Activated naive CD8-positive, alpha-beta T cell (primary cell): ENCODE measurements around the gene PDE4D.
"Not testable (repeated sequence)": the region's sequence is repeated elsewhere in the genome, so short reads cannot be mapped to it uniquely, and the experiment has no call there.

Experiments used
- H3K27ac Mint-ChIP-seq: one replicate; pipeline ENCODE4 v1.8.0; 2021; ENCODE audit warnings: mixed read lengths
- H3K27me3 Mint-ChIP-seq: one replicate; pipeline ENCODE4 v1.8.0; 2021; ENCODE audit warnings: mixed read lengths
- H3K36me3 Mint-ChIP-seq: one replicate; pipeline ENCODE4 v1.8.0; 2021; ENCODE audit warnings: mixed read lengths
- H3K4me1 Mint-ChIP-seq: one replicate; pipeline ENCODE4 v1.8.0; 2021; ENCODE audit warnings: low read depth, mixed read lengths
- H3K4me3 Mint-ChIP-seq: one replicate; pipeline ENCODE4 v1.8.0; 2021; ENCODE audit warnings: mild to moderate bottlenecking, mixed read lengths
- H3K9me3 Mint-ChIP-seq: one replicate; pipeline ENCODE4 v1.8.0; 2021; ENCODE audit warnings: low read depth, mixed read lengths

PDE4D gene

DNA sequence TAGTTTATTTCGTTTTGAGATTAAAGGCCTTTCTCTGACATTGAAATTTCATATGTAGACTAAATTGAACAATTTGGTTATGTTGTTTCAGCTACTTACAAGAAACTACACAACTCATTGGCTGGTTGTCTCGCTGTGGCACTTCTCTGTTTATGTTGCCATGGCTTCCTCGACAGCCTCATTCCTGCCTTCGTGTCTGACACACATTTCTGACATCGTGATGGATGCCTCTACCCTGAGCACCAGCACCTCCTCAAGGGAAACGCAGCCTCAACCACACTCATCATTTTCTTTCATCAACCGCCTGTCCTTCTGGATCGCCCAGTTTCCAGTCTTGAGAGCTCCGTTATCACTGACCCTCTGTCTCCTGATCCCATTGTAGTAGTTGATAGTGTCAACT, 562.8 kb downstream of the PDE4D start:
- H3K27me3 Mint-ChIP-seq: peaks cover 1% of the 10 kb centered on the region
- H3K27ac Mint-ChIP-seq: no peak overlapping the region
- no peaks in the 10 kb centered on the region for H3K9me3 Mint-ChIP-seq
- H3K36me3 Mint-ChIP-seq: no peaks in the 10 kb centered on the region
- no peak overlapping the region for H3K4me3 Mint-ChIP-seq
- H3K4me1 Mint-ChIP-seq: no peaks in the 10 kb centered on the region

DNA sequence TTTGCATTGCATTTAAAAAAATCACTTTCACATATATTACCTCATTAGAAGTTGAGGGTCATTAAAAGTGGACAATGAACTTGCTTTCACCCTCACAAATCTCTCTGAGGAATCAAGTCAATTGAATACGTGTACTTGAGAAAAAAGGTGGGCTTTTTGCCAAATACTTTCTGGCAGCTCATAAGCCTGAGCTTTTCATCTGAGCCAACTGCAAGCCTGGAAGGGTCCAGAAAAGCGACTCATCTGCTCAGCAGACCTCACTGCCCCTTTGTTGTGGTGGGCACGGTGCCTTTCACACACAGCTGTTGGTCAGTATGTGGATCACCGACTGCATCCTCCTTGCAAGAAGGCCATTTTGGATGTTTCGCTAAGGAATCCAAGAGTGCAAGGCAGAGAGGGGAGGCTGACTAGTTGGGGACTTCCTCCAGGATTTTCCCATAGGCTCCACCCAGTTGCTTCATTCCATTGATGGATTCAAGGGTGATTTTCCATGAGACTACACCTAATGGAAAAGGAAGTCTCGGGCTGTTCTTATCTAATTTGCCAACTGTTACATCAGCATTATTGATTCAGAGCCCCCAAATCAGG, 564.7 kb downstream of the PDE4D start:
- H3K4me3 Mint-ChIP-seq: no peak overlapping the region
- no peaks in the 10 kb centered on the region for H3K9me3 Mint-ChIP-seq
- peaks cover 1% of the 10 kb centered on the region for H3K27me3 Mint-ChIP-seq
- H3K4me1 Mint-ChIP-seq: no peaks in the 10 kb centered on the region
- no peaks in the 10 kb centered on the region for H3K36me3 Mint-ChIP-seq
- no peak overlapping the region for H3K27ac Mint-ChIP-seq

DNA sequence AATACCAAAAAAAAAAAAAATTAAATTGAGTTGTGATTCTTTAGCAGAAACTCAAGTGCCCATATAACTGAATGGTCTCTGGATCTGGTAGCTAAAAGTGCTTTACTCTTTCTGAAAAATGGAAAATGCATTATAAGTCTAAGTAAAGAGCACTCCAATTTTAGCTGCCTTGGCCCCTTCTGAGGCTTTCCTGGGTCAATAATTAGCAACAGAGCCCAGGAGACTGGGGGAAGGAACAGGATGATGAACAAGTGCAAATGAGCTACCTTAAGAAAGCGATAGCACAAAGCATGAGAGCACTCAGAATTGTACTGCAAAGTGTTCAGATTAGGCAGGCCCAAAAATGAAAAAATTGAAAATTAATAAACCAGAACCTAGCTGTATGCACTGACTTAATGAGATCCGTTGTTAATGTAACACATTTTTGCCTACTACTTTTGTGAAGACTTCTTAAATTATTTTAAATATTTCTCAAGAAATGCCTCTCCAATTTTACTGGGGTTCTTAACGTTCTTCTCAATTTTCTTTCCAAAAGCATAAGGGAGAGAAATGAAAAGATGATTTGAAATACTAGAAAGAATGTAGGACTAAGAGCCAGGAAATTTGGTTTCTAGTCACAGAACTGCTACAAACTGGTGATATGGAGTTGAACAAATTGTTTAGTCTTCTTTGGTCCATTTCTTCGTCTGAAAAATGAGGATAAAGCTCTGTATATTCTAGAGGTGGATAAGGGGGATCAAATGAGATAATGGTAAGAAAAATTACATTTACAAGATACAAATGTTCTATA, 566.1 kb downstream of the PDE4D start:
- no peaks in the 10 kb centered on the region for H3K9me3 Mint-ChIP-seq
- no peaks in the 10 kb centered on the region for H3K36me3 Mint-ChIP-seq
- peaks cover 1% of the 10 kb centered on the region for H3K27me3 Mint-ChIP-seq
- no peak overlapping the region for H3K27ac Mint-ChIP-seq
- no peaks in the 10 kb centered on the region for H3K4me1 Mint-ChIP-seq
- no peak overlapping the region for H3K4me3 Mint-ChIP-seq

DNA sequence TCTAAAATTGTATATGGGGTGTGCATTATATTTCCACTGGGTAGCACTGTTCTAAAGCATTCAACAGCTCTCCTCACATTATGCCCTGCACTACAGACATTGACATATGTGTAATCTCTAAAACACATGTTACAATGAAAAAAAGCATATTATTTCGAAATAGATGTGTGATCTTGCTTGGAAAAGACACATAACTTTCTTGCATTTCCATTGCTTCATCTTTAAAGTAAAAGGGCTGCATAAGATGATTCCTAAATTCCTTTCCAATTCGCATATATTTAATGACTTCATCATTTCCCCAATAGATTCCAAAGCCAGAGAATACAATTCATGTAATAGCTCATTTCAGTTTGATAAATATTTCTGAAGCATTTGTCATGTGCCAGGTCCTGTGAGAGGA, 566.9 kb downstream of the PDE4D start:
- Mint-ChIP-seq H3K4me1 (no peaks in the 10 kb centered on the region), H3K27ac (no peak overlapping the region)

DNA sequence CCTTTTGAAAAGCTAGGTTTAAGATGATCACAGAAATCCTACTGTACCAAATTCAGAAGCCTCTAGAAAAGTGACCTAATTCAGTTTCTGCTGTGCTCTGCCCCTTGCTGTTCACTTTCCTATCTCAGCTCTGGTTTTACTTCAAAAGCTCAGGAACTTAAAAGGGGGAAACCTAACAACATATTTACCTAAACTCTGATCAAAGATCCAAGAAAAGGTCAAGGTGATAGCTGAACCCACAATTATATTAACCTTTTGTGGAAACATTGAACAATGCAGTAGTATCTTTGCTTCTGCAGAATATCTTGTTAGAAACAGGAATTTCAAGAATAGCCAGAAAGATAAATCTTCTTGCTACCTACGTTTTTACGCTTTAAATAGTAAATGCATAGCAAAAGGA, 568.5 kb downstream of the PDE4D start:
- H3K27me3 Mint-ChIP-seq: no peaks in the 10 kb centered on the region
- no peaks in the 10 kb centered on the region for H3K36me3 Mint-ChIP-seq
- no peaks in the 10 kb centered on the region for H3K4me1 Mint-ChIP-seq
- no peaks in the 10 kb centered on the region for H3K9me3 Mint-ChIP-seq
- H3K27ac Mint-ChIP-seq: no peak overlapping the region
- no peak overlapping the region for H3K4me3 Mint-ChIP-seq

More for the DNA sequence above, 566.9 kb downstream of the PDE4D start:
- H3K9me3 Mint-ChIP-seq: no peaks in the 10 kb centered on the region
- no peaks in the 10 kb centered on the region for H3K36me3 Mint-ChIP-seq
- H3K27me3 Mint-ChIP-seq: peaks cover 1% of the 10 kb centered on the region
- H3K4me3 Mint-ChIP-seq: no peak overlapping the region

DNA sequence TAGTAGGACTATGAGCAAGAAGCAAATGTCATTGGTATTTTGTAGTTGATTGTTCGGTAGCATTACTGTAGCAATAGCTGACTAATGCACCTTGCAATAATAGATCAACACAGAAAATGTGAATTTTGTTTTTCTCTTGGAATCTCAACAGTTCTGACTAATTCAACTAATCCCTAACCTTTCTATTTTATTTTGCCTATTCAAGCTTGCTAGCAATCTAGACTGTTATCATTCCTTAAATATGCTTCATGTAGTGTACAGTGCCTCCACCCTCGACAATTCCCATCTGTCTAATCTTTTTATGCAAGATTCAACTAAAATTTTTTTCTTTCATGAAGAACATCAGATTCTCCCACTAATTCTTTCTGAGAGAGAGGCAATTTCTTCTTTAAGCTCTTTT, 570.6 kb downstream of the PDE4D start:
- Mint-ChIP-seq H3K4me3 (no peak overlapping the region), H3K36me3 (no peaks in the 10 kb centered on the region), H3K9me3 (no peaks in the 10 kb centered on the region), H3K4me1 (no peaks in the 10 kb centered on the region), H3K27ac (no peak overlapping the region), H3K27me3 (no peaks in the 10 kb centered on the region)

DNA sequence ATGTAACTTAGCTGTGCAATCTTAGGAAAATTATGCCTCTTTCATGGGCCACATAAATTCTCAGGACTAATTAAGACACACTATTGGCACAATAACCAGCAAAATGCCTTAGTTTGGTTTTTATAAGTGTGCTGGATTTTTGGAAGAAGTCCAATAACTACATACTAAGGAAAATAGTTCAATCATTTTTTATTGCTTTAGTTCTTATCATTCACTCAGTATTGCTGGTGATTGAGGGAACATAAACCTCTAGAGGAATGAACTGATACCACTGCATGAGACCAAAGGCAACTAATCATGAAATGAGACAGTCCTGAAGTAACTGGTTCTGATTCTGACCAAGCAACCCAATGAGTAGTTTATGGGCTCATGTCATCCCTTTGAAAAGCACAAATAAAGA, 571.5 kb downstream of the PDE4D start:
- Mint-ChIP-seq H3K27ac (no peak overlapping the region), H3K36me3 (no peaks in the 10 kb centered on the region), H3K27me3 (no peaks in the 10 kb centered on the region), H3K9me3 (no peaks in the 10 kb centered on the region), H3K4me1 (no peaks in the 10 kb centered on the region), H3K4me3 (no peak overlapping the region)

DNA sequence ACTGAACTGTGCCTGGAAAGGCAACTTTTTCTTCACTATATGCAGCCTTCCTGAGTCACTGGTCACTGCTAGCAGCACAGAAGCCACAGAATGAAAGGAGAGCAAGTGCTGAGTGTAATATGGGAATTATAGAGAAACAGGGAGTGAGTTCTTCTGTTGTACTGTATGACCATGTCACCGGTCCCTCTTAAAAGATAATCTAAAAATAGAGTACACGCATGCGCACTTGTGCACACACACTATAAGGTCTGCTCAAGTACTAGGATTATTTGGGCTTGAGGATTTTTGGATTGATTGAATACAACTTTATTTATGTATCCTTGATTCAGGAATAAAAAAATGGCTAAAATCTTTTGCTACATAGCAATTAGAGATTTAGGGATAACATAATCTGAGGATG, 571.9 kb downstream of the PDE4D start:
- Mint-ChIP-seq H3K36me3 (no peaks in the 10 kb centered on the region), H3K9me3 (no peaks in the 10 kb centered on the region), H3K27ac (no peak overlapping the region), H3K4me1 (no peaks in the 10 kb centered on the region), H3K4me3 (no peak overlapping the region), H3K27me3 (no peaks in the 10 kb centered on the region)

DNA sequence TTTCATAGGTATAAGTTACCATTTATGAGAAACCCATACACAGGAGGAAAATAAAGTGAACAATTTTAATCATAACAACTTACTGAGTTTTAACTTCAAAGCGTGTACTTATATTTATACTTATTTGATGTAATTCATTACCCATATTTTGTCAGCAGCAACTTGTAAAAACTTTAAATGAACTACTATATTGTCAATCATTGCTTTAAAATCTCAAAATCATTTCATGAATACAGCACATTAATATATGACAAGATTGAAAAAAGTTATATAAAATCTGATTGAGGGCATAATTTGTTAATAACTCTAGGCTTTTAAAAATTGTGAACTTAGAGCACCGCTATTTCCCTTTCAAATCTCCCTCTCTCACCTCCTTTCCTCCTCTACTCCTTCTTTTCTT, 573.1 kb downstream of the PDE4D start:
- Mint-ChIP-seq H3K27ac (no peak overlapping the region), H3K4me1 (no peaks in the 10 kb centered on the region), H3K36me3 (no peaks in the 10 kb centered on the region), H3K9me3 (no peaks in the 10 kb centered on the region), H3K27me3 (no peaks in the 10 kb centered on the region), H3K4me3 (no peak overlapping the region)

DNA sequence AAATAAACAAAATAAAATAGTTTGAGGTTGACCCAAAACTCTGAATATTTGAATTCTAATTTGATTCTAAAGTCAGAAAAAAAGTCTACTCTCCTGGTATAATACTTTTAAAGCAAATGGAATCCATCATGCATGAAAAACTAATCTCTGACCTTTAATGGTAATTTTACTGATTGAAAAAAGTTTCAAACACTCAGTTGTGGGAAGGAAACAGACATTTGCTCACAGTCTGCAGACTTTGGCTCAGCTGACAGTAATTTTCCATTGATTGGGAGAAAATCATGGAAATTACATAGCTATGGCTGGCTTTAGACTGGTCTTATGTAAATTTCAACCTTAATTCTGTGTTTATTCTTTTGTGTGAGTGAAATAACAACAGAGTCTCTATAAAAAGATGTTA, 574.3 kb downstream of the PDE4D start:
- H3K4me1 Mint-ChIP-seq: no peaks in the 10 kb centered on the region
- H3K36me3 Mint-ChIP-seq: no peaks in the 10 kb centered on the region
- no peak overlapping the region for H3K27ac Mint-ChIP-seq
- H3K27me3 Mint-ChIP-seq: peaks cover 1% of the 10 kb centered on the region
- H3K4me3 Mint-ChIP-seq: no peak overlapping the region
- no peaks in the 10 kb centered on the region for H3K9me3 Mint-ChIP-seq

DNA sequence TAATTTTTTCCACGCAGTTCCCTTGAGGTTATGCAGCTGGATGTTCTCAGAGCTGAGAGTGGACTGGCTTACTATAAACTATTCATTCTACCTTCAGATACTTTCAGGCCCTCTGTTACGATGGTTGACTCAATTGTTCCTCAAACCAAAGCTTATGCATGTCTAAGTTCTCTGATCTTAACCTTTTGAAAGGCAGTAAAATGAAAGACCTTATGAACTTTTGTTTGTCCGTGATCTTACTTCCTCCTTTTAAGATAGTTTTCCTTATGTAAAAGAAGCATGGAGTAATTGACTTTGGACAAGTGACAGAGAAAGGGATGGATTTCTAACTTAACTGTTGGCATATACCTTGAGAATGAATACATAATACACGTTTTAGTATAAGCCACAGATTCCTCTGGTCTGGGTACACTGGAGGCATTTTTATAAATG, 575.7 kb downstream of the PDE4D start:
- H3K4me3 Mint-ChIP-seq: no peak overlapping the region
- H3K27ac Mint-ChIP-seq: no peak overlapping the region
- no peaks in the 10 kb centered on the region for H3K36me3 Mint-ChIP-seq
- H3K9me3 Mint-ChIP-seq: no peaks in the 10 kb centered on the region
- peaks cover 1% of the 10 kb centered on the region for H3K27me3 Mint-ChIP-seq
- no peaks in the 10 kb centered on the region for H3K4me1 Mint-ChIP-seq

DNA sequence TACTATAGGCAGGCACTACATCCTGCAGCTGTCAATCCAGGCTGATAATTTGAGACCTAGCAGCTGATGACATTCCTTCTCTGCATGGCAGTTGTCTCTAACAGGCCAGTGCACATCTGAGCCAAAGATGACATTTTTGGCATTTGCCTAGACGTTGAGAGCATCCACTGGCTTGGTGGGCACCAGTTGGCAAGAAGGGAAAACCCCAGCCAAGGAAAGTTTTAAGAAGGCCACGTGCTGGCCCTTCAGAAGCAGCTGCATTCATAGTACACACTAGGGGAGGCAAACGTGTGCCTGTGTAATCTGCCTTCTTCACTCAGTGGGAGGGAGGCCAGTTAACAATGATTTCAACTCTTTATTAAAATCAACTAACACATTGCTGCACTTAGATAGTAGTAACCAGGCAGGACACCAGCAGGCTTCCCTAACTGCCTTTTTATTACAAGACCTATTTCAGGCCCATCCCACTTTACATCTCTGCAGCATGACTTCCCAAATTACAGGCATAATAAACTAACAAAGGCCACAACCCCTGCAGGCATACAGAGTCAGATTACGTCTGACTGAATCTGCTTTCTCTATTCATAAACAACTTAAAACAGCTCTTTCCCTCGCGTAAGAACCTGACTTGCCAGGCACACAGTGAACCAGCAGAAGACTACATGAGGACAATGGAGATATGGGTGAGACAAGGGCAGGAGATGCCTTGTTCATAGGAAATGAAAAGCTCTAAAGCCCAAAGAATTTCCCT, 576.3 kb downstream of the PDE4D start:
- H3K27ac Mint-ChIP-seq: no peak overlapping the region
- no peak overlapping the region for H3K4me3 Mint-ChIP-seq
- no peaks in the 10 kb centered on the region for H3K4me1 Mint-ChIP-seq
- H3K9me3 Mint-ChIP-seq: no peaks in the 10 kb centered on the region
- peaks cover 1% of the 10 kb centered on the region for H3K27me3 Mint-ChIP-seq
- no peaks in the 10 kb centered on the region for H3K36me3 Mint-ChIP-seq

DNA sequence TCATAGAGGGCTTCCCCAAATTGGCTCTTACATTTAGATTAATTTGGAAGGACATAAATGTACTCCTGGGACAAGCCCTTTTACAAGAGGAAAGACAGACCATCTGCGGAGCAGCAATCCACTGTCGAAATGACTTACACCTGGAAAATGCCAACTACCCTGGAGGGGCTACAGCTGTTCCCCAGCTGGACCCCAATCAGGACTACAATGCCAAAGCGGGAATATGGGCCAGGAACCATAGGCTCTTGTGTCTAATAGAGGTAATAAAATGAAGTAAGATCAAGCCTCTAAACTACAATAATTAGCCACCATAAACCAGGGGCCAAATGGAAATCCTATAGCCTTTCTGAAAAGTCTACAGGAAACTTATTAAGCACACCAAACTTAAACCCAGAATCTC, 581.3 kb downstream of the PDE4D start:
- H3K4me3 Mint-ChIP-seq: no peak overlapping the region
- peaks cover 4% of the 10 kb centered on the region for H3K27me3 Mint-ChIP-seq
- no peaks in the 10 kb centered on the region for H3K4me1 Mint-ChIP-seq
- no peaks in the 10 kb centered on the region for H3K9me3 Mint-ChIP-seq
- no peaks in the 10 kb centered on the region for H3K36me3 Mint-ChIP-seq
- no peak overlapping the region for H3K27ac Mint-ChIP-seq

DNA sequence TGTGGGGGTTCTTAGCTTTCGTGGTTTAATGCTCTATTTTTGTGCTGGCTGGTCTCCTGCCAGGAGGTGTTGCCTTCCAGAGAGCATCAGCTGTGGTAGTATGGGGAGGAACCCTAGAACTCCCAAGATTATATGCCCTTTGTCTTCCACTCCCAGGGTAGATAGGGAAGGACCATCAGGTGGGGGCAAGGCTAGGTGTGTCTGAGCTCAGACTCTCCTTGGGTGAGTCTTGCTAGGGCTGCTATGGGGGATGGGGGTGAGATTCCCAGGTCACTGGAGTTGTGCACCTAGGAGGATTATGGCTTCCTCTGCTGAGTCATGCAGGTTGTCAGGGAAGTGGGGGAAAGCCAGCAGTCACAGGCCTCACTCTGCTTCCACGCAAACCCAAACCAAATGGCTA, 584.8 kb downstream of the PDE4D start:
- H3K9me3 Mint-ChIP-seq, H3K27ac Mint-ChIP-seq, H3K27me3 Mint-ChIP-seq, H3K36me3 Mint-ChIP-seq, H3K4me1 Mint-ChIP-seq, H3K4me3 Mint-ChIP-seq: not testable (repeated sequence)

DNA sequence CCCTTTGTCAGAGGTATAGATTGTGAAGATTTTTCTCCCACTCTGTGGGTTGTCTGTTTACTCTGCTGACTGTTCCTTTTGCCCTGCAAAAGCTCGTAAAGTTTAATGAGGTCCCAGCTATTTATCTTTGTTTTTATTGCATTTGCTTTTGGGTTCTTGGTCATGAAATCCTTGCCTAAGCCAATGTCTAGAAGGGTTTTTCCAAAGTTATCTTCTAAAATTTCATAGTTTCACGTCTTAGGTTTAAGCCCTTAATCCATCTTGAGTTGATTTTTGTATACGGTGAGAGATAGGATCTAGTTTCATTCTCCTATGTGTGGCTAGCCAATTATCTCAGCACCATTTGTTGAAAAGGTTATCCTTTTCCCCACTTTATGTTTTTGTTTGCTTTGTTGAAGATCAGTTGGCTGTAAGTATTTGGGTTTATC, 590.2 kb downstream of the PDE4D start:
- H3K4me3 Mint-ChIP-seq, H3K4me1 Mint-ChIP-seq, H3K27ac Mint-ChIP-seq, H3K27me3 Mint-ChIP-seq, H3K9me3 Mint-ChIP-seq, H3K36me3 Mint-ChIP-seq: not testable (repeated sequence)
